Transverse colon (tissue), 4 donors: ENCODE data around the gene VNN1. TPM values are rescaled to one million over a fixed set of nuclear protein-coding genes. Genes with fewer than 3 reads are reported as not detected.

ENCODE experiments used
- DNase-seq: peaks from one replicate; pipeline ENCODE4 v3.0.0-alpha.2; 2019
- H3K27ac ChIP-seq, 4 donors: fragments of 200-600 bp; sonication (generic); 2 replicates each; pipeline ENCODE4 v1.5.1; 2016 to 2018; ENCODE audit warnings: inconsistent platforms in 4 of 4
- H3K27me3 ChIP-seq: fragments of 200-600 bp; sonication (generic); 2 replicates; pipeline ENCODE4 v1.5.1; 2017; ENCODE audit warnings: inconsistent platforms
- H3K36me3 ChIP-seq, 4 donors: fragments of 200-600 bp; sonication (generic); 2 replicates each; pipeline ENCODE4 v1.5.1; 2017 to 2019; ENCODE audit warnings: inconsistent platforms in 4 of 4
- H3K4me1 ChIP-seq, 4 donors: fragments of 200-600 bp; sonication (generic); 2 replicates each; pipeline ENCODE4 v1.5.1; 2017 to 2020; ENCODE audit warnings: inconsistent platforms in 4 of 4
- H3K4me3 ChIP-seq, 4 donors: fragments of 200-600 bp; sonication (generic); 1 replicate in 1 of 4; 2 replicates in 3 of 4; pipeline versions ENCODE4 v1.5.1 to v1.6.1; 2017 to 2019; ENCODE audit warnings: inconsistent platforms in 4 of 4
- H3K9me3 ChIP-seq, 2 donors: fragments of 200-600 bp; sonication (generic); 2 replicates each; pipeline ENCODE4 v1.5.1; 2017 to 2019; ENCODE audit warnings: inconsistent platforms in 2 of 2
- CTCF ChIP-seq, 5 experiments: fragments of 200-600 bp in 3 of 5; fragments of 450-650 bp in 2 of 5; sonication (generic) in 3 of 5; IDR thresholded peaks; 1 replicate in 2 of 5; 2 replicates in 3 of 5; pipeline ENCODE4 v1.5.1; 2016 to 2017; ENCODE audit warnings: antibody characterized with exemption in 5 of 5, inconsistent platforms in 3 of 5, mild to moderate bottlenecking in 2 of 5, moderate library complexity in 1 of 5
- EP300 ChIP-seq: sonication (generic); formaldehyde crosslinking; IDR thresholded peaks from one replicate; pipeline ENCODE4 v1.6.1; 2017; ENCODE audit warnings: antibody characterized with exemption, low read depth
- POLR2A ChIP-seq: fragments of 450-650 bp; IDR thresholded peaks from one replicate; pipeline ENCODE4 v1.6.1; 2016; ENCODE audit warnings: antibody characterized with exemption, mild to moderate bottlenecking, moderate library complexity
- POLR2AphosphoS5 ChIP-seq, 3 donors: sonication (generic); formaldehyde crosslinking; IDR thresholded peaks; one replicate each; pipeline ENCODE4 v1.6.1; 2016; ENCODE audit warnings: antibody characterized with exemption in 3 of 3
- WGBS, 2 donors: methylation state at CpG; one replicate each; pipeline ENCODE4 v1.1.5; 2018; ENCODE audit warnings: low coverage in 1 of 2; 5-methylcytosine and 5-hydroxymethylcytosine counted together
- in situ Hi-C, 4 donors: fragments of 200-750 bp; cut with MboI; loops; one replicate each; pipeline versions ENCODE4 v1.15.0 to v1.15.1; 2017; ENCODE audit warnings: low sequenced_read_pairs in 3 of 4, low pct_ligation_motif_present in 1 of 4, low pct_unique_long_range_greater_than_20kb in 1 of 4
- intact Hi-C: fragments of 100-400 bp; cut with DNase I; formaldehyde crosslinking; loops from one replicate; pipeline ENCODE4 v1.15.1; 2023; ENCODE audit warnings: low total_unique reads
- total RNA-seq, 4 donors: library from RNA; depleted of rRNA; stranded (reverse); fragments of >200 nt; gene quantifications; one replicate each; pipeline ENCODE4 v1.1.0, GENCODE V29; 2016

VNN1 gene
- total RNA-seq, 4 donors from 2014 or later: 0.75 to 39.5 (median 2.1) TPM; not detected in 1

GRCh38 chr6:132749111-132749510, 35.3 kb upstream of the VNN1 start:
- Histone ChIP-seq H3K27me3 (no peaks in the 10 kb centered on the region), H3K27ac (no peak overlapping the region), H3K4me3 (no peak overlapping the region), H3K4me1 (no peaks in the 10 kb centered on the region), H3K36me3 (no peaks in the 10 kb centered on the region), H3K9me3 (no peaks in the 10 kb centered on the region)
- intact Hi-C loops (no loop called here), in situ Hi-C loops (no loop called here)
- WGBS, 2 donors: 54 to 66% methylated on average over 2 to 4 of the region's 4 CpGs
- DNase-seq: no peak
- no peak for TF ChIP-seq CTCF (IDR thresholded peaks at IDR 0.05)
- no peak for TF ChIP-seq POLR2A
- no peak for TF ChIP-seq EP300
- no peak for TF ChIP-seq POLR2AphosphoS5 (IDR thresholded peaks at IDR 0.05)

- in situ Hi-C loops (no loop called here), intact Hi-C loops (no loop called here)
- TF ChIP-seq POLR2A (no peak), CTCF (IDR thresholded peaks at IDR 0.05) (no peak), EP300 (no peak), POLR2AphosphoS5 (IDR thresholded peaks at IDR 0.05) (no peak)
- H3K27ac ChIP-seq: no peak overlapping the region
- no peak for DNase-seq
- H3K4me3 ChIP-seq: no peak overlapping the region
- no peaks in the 10 kb centered on the region for H3K9me3 ChIP-seq
- WGBS, 2 donors: 90 to 100% methylated on average over 1 of the region's 1 CpG
- H3K4me1 ChIP-seq: no peaks in the 10 kb centered on the region
- H3K36me3 ChIP-seq: no peaks in the 10 kb centered on the region
- H3K27me3 ChIP-seq: no peaks in the 10 kb centered on the region
Measured at GRCh38 chr6:132748446-132748845, 34.6 kb upstream of the VNN1 start.

- TF ChIP-seq POLR2AphosphoS5 (IDR thresholded peaks at IDR 0.05): no peak
- TF ChIP-seq POLR2A: no peak
- TF ChIP-seq CTCF (IDR thresholded peaks at IDR 0.05): no peak
- TF ChIP-seq EP300: no peak
- Histone ChIP-seq H3K9me3 (no peaks in the 10 kb centered on the region), H3K36me3 (no peaks in the 10 kb centered on the region), H3K27ac (no peak overlapping the region), H3K4me3 (no peak overlapping the region), H3K27me3 (no peaks in the 10 kb centered on the region), H3K4me1 (no peaks in the 10 kb centered on the region)
- intact Hi-C loops (no loop called here), in situ Hi-C loops (no loop called here)
- DNase-seq: no peak
- WGBS, 2 donors: 77% methylated on average over 1 of the region's 1 CpG; no CpG with 5 or more reads in 1 of the 2 donors
Measured at GRCh38 chr6:132746048-132746447, 32.2 kb upstream of the VNN1 start.

GRCh38 chr6:132742495-132742894, 28.6 kb upstream of the VNN1 start:
- Histone ChIP-seq H3K27ac (no peak overlapping the region), H3K27me3 (no peaks in the 10 kb centered on the region), H3K9me3 (no peaks in the 10 kb centered on the region), H3K4me1 (no peaks in the 10 kb centered on the region), H3K4me3 (no peak overlapping the region), H3K36me3 (no peaks in the 10 kb centered on the region)
- DNase-seq: no peak
- in situ Hi-C loops (no loop called here), intact Hi-C loops (no loop called here)
- WGBS, 2 donors: 72 to 80% methylated on average over 2 to 4 of the region's 4 CpGs
- TF ChIP-seq EP300 (no peak), CTCF (IDR thresholded peaks at IDR 0.05) (no peak), POLR2A (no peak), POLR2AphosphoS5 (IDR thresholded peaks at IDR 0.05) (no peak)
